ELF-1 (cell line): ENCODE measurements around the gene GNE.
"Not testable (repeated sequence)": the region's sequence is repeated elsewhere in the genome, so short reads cannot be mapped to it uniquely, and the experiment has no call there.

Experiments
- DNase-seq: peaks from one replicate; pipeline ENCODE4 v3.0.0-alpha.2; 2016; ENCODE audit warnings: low read depth, low spot score

The GNE gene

GRCh38 chr9:36273354-36273753 is 15.1 kb upstream of the GNE start:
- DNase-seq = peak; percentile 65

- no peak for DNase-seq
These were observed 9.8 kb upstream of the GNE start for GRCh38 chr9:36268007-36268427.

- DNase-seq = no peak
These were observed 6.6 kb upstream of the GNE start for GRCh38 chr9:36264896-36265295.

GRCh38 chr9:36263683-36264082 is 5.4 kb upstream of the GNE start:
- DNase-seq = no peak

GRCh38 chr9:36258996-36259533 is 817 bp upstream of the GNE start:
- DNase-seq = no peak

- DNase-seq = no peak
These were observed 6.8 kb downstream of the GNE start for GRCh38 chr9:36251428-36251827.

GRCh38 chr9:36250079-36250478 is 8.2 kb downstream of the GNE start:
- no peak for DNase-seq

GRCh38 chr9:36249189-36249588 is 9.1 kb downstream of the GNE start:
- DNase-seq = no peak

- not testable (repeated sequence) for DNase-seq
These were observed 10.2 kb downstream of the GNE start for GRCh38 chr9:36248061-36248460.

GRCh38 chr9:36247356-36247755 is 10.9 kb downstream of the GNE start:
- no peak for DNase-seq

- DNase-seq = no peak
These were observed 12.3 kb downstream of the GNE start for GRCh38 chr9:36245906-36246305.

GRCh38 chr9:36239675-36240074 is 18.6 kb downstream of the GNE start:
- DNase-seq = not testable (repeated sequence)

GRCh38 chr9:36239205-36239604 is 19.0 kb downstream of the GNE start:
- not testable (repeated sequence) for DNase-seq

GRCh38 chr9:36237230-36237629 is 21.0 kb downstream of the GNE start:
- no peak for DNase-seq

GRCh38 chr9:36222449-36222848 is 35.8 kb downstream of the GNE start:
- DNase-seq = no peak

GRCh38 chr9:36221667-36222066 is 36.6 kb downstream of the GNE start:
- no peak for DNase-seq

- no peak for DNase-seq
These were observed 39.8 kb downstream of the GNE start for GRCh38 chr9:36218411-36218901.

- no peak for DNase-seq
These were observed 40.2 kb downstream of the GNE start for GRCh38 chr9:36218011-36218410.

GRCh38 chr9:36217256-36217968 is 40.8 kb downstream of the GNE start:
- no peak for DNase-seq

GRCh38 chr9:36214571-36214970 is 43.7 kb downstream of the GNE start:
- no peak for DNase-seq

- DNase-seq = no peak
These were observed 44.3 kb downstream of the GNE start for GRCh38 chr9:36213989-36214388.

GRCh38 chr9:36213387-36213786 is 44.9 kb downstream of the GNE start:
- DNase-seq = no peak

- no peak for DNase-seq
These were observed 46.7 kb downstream of the GNE start for GRCh38 chr9:36211510-36211909.
